Measurements from ENCODE around the gene TVP23C. TPM values are rescaled to one million over a fixed set of nuclear protein-coding genes. Genes with fewer than 3 reads are reported as not detected.

The TVP23C gene
- total RNA-seq, 2 donors from 2014 or later = 5.7 to 10.6 TPM

- ATAC-seq (peak; percentile 95), DNase-seq (peak; percentile 93)
- intact Hi-C loops (cut with DNase I) = loop anchor here (1.0 to 5.0 kb wide), 4 partner anchors 65 to 242 kb away; no protein-coding TSS in a partner anchor
These were observed 60.7 kb downstream of the TVP23C start for GRCh38 chr17:15502369-15503112.

- ATAC-seq (peak in 1 of 2 donors; percentile 2), DNase-seq (no peak)
- intact Hi-C loops (cut with DNase I) = loop anchor here (1.0 to 5.0 kb wide), 4 partner anchors 64 to 241 kb away; no protein-coding TSS in a partner anchor
These were observed 61.5 kb downstream of the TVP23C start for GRCh38 chr17:15501793-15502192.

- DNase-seq (no peak), ATAC-seq (no peak)
- intact Hi-C loops (cut with DNase I) = loop anchor here in 1 of 2 donors (5.0 kb wide), 2 partner anchors 64 to 104 kb away; no protein-coding TSS in a partner anchor
These were observed 62.0 kb downstream of the TVP23C start for GRCh38 chr17:15501282-15501681.

- ATAC-seq = no peak
These were observed 65.2 kb downstream of the TVP23C start for GRCh38 chr17:15498107-15498506.

GRCh38 chr17:15496735-15497670 lies 66.3 kb downstream of the TVP23C start:
- no peak for DNase-seq
- intact Hi-C loops (cut with DNase I) = no loop called here
- ATAC-seq = peak in 1 of 2 donors; percentile 48

More at GRCh38 chr17:15498107-15498506, 65.2 kb downstream of the TVP23C start:
- no peak for DNase-seq
- intact Hi-C loops (cut with DNase I) = no loop called here

- DNase-seq (no peak), ATAC-seq (no peak)
- intact Hi-C loops (cut with DNase I) = no loop called here
These were observed 68.5 kb downstream of the TVP23C start for GRCh38 chr17:15494821-15495220.

GRCh38 chr17:15493693-15494035 lies 69.6 kb downstream of the TVP23C start:
- intact Hi-C loops (cut with DNase I) = no loop called here
- DNase-seq (no peak), ATAC-seq (no peak)

- intact Hi-C loops (cut with DNase I) = no loop called here
- ATAC-seq = no peak
- no peak for DNase-seq
These were observed 70.2 kb downstream of the TVP23C start for GRCh38 chr17:15492791-15493692.

GRCh38 chr17:15492186-15492585 lies 71.1 kb downstream of the TVP23C start:
- intact Hi-C loops (cut with DNase I) = no loop called here
- ATAC-seq (no peak), DNase-seq (no peak)

- intact Hi-C loops (cut with DNase I) = no loop called here
- DNase-seq (peak; percentile 88), ATAC-seq (peak; percentile 72 to 97)
These were observed 72.5 kb downstream of the TVP23C start for GRCh38 chr17:15490634-15491261.

- intact Hi-C loops (cut with DNase I) = no loop called here
- DNase-seq (no peak), ATAC-seq (no peak)
These were observed 74.7 kb downstream of the TVP23C start for GRCh38 chr17:15488557-15488956.

GRCh38 chr17:15485045-15485444 lies 78.2 kb downstream of the TVP23C start:
- DNase-seq (no peak), ATAC-seq (no peak)
- intact Hi-C loops (cut with DNase I) = no loop called here

GRCh38 chr17:15483431-15483830 lies 79.9 kb downstream of the TVP23C start:
- intact Hi-C loops (cut with DNase I) = no loop called here
- ATAC-seq (no peak), DNase-seq (no peak)

GRCh38 chr17:15482476-15482875 lies 80.8 kb downstream of the TVP23C start:
- intact Hi-C loops (cut with DNase I) = no loop called here
- DNase-seq = no peak
- ATAC-seq = no peak

- intact Hi-C loops (cut with DNase I) = no loop called here
- ATAC-seq (no peak), DNase-seq (no peak)
These were observed 81.8 kb downstream of the TVP23C start for GRCh38 chr17:15481481-15481880.

- intact Hi-C loops (cut with DNase I) = no loop called here
These were observed 83.1 kb downstream of the TVP23C start for GRCh38 chr17:15480204-15480603.

GRCh38 chr17:15479703-15480102 lies 83.6 kb downstream of the TVP23C start:
- ATAC-seq = no peak
- DNase-seq = no peak
- intact Hi-C loops (cut with DNase I) = no loop called here

More at GRCh38 chr17:15480204-15480603, 83.1 kb downstream of the TVP23C start:
- no peak for ATAC-seq
- DNase-seq = no peak

GRCh38 chr17:15478845-15479244 lies 84.4 kb downstream of the TVP23C start:
- ATAC-seq (peak; percentile 59 to 80), DNase-seq (no peak)
- intact Hi-C loops (cut with DNase I) = no loop called here

All from left cardiac atrium (tissue), 4 donors.